ENCODE results near the gene KRT2. TPM values are rescaled to one million over a fixed set of nuclear protein-coding genes. Genes with fewer than 3 reads are reported as not detected.

The KRT2 gene
- total RNA-seq, 1 donor from 2014 or later, result not detected

DNA sequence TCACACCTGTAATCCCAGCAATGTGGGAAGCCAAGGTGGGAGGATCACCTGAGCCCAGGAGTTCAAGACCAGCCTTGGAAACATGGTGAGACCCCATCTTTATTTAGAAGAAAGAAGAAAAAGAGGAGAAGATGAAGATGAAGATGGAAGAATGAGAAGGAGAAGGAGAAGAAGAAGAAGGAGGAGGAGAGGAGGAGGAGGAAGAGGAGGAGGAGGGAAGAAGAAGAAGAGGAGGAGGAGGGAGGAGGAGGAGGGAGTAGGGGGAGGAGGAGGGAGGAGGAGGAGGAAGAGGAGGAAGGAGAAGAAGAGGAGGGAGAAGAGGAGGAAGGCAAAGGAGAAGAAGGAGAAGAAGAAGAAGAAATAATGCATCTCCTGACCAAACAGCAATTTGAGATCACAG, 37.2 kb upstream of the KRT2 start:
- no peak overlapping the region for H3K27ac Mint-ChIP-seq (ENCODE audit: unreplicated experiment)
- no peak for TF ChIP-seq CTCF (conservative IDR thresholded peaks at IDR 0.05)
- H3K4me1 Mint-ChIP-seq, result peaks cover 13% of the 10 kb centered on the region
- DNase-seq (ENCODE audit: low read depth, low spot score), result no peak
- H3K9me3 Mint-ChIP-seq, result no peaks in the 10 kb centered on the region
- H3K4me3 Mint-ChIP-seq, result no peak overlapping the region
- peaks cover 85% of the 10 kb centered on the region for H3K27me3 Mint-ChIP-seq (ENCODE audit: low read depth)
- no peaks in the 10 kb centered on the region for H3K36me3 Mint-ChIP-seq (ENCODE audit: low read depth)

DNA sequence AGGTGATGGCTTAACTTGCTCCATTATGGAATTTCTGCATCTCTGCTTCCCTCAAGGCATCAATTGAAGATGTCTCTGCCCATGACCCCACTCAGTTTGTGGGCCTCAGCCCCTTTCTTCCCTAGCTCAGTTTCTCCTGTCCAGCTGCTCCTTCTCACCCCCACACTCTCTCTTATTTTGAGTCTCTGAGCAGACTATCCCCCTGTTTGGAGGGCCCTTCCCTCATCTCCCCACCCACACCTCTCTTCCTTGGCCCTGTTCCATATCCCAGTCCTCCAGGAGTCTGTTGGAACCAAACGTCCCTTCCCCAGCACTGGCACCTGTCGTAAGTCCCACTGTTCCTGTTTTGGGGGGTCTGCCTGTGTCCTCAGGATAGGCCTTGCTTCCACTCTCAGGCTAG, 36.5 kb upstream of the KRT2 start:
- no peak for TF ChIP-seq CTCF (conservative IDR thresholded peaks at IDR 0.05)
- H3K27me3 Mint-ChIP-seq (ENCODE audit: low read depth), result peaks cover 91% of the 10 kb centered on the region
- DNase-seq (ENCODE audit: low read depth, low spot score), result no peak
- no peaks in the 10 kb centered on the region for H3K9me3 Mint-ChIP-seq
- H3K4me1 Mint-ChIP-seq, result peaks cover 13% of the 10 kb centered on the region
- H3K4me3 Mint-ChIP-seq, result no peak overlapping the region
- no peaks in the 10 kb centered on the region for H3K36me3 Mint-ChIP-seq (ENCODE audit: low read depth)
- no peak overlapping the region for H3K27ac Mint-ChIP-seq (ENCODE audit: unreplicated experiment)

DNA sequence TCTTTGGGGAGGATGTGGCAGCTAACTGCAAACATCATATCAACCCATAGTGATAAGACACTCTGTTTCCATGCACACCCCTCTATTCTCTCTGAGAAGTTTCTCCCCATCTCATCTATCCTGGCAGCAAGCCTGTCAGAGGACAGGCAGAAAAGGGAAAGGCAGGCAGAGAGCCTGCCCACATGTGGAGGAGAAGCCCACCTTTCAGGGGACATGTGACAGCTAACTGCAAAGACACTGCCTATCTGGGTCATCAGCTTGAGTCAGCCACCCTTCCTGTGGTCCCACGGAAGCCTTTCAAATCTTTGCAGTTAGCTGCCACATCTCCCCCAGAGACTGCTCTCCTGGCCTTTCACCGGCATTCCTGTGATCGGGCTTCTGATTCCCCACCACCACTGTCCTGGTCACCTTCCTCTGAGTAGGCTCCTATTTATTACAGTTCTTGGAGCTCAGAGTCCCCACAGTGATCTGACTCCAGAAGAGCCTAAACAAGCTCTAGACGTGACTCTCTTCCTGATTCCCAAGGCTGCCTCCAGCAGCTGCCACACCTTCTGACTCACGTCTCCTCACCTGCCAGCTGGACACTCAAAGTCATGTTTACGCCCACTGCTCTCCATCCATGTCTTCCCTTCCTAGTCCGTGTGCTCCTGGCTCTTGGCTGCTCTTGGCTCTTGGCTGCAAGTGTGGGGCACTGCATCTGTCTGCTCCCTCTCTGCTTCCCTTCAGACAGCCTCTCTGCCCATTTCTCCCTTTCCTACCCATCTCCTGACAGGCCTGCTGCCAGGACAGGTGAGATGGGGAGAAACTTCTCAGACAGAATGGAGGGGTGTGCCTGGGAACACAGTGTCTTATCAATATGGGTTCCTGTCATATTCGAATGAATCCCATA, 35.7 kb upstream of the KRT2 start:
- H3K27ac Mint-ChIP-seq (ENCODE audit: unreplicated experiment), result no peak overlapping the region
- TF ChIP-seq CTCF (conservative IDR thresholded peaks at IDR 0.05), result no peak

DNA sequence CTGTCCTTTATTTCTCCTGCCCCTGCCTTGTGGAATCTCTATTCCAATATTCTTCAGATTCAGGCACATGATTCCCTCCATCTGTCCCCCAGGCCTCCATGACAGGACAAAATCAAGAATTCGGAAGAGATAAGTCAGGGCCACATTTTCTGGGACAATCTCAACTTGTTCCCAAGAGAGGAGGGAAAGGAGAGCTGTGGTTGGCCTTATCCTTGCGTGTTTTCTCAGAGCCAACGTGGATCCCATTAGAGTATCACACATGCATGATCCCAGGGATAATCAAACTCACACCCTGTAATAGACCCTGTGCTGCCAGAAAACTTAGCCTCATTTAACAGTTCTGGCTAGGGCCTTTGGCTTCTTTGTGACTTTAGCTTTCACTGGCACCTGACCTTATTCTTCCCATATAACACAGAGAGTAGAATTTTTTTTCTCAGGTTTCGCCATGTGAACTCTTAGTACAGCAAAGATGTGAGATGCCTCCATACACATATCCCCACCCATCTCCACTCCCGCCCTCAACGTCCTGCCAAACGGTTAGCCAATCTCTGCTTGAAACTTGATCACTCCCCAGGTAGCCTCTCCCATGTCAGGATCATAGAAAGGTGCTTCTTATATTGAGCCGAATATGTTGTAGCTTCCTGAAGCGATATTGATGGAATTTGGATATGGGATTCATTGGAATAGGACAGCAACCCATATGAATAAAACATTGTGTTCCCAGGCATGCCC, 34.9 kb upstream of the KRT2 start:
- Mint-ChIP-seq H3K27ac (ENCODE audit: unreplicated experiment) (no peak overlapping the region), H3K4me1 (peaks cover 13% of the 10 kb centered on the region), H3K27me3 (ENCODE audit: low read depth) (peaks cover 82% of the 10 kb centered on the region), H3K4me3 (no peak overlapping the region), H3K9me3 (no peaks in the 10 kb centered on the region), H3K36me3 (ENCODE audit: low read depth) (no peaks in the 10 kb centered on the region)
- DNase-seq (ENCODE audit: low read depth, low spot score), result no peak
- no peak for TF ChIP-seq CTCF (conservative IDR thresholded peaks at IDR 0.05)

More for the DNA sequence above, 35.7 kb upstream of the KRT2 start:
- Mint-ChIP-seq H3K36me3 (ENCODE audit: low read depth) (no peaks in the 10 kb centered on the region), H3K27me3 (ENCODE audit: low read depth) (peaks cover 87% of the 10 kb centered on the region), H3K9me3 (no peaks in the 10 kb centered on the region), H3K4me1 (peaks cover 13% of the 10 kb centered on the region), H3K4me3 (no peak overlapping the region)
- DNase-seq (ENCODE audit: low read depth, low spot score), result no peak

DNA sequence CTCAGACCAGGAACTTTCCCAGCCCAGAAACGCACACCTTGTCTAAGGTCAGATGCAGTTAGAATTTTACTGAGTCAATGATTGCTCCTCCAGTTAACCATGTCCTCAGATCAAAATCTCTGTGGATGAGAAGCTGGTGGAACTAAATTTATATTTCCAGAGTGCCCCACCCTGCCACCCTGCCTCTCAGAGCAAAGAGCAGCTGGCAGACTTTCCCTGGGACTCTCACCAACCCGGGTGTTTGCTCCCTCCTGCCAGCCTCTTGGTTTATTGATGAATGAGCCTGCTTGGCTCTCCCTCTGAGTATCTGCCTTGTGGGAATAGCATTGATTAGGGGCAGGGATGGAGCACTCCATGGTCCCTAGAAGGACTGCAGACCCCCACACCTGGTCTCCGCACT, 34.1 kb upstream of the KRT2 start:
- no peak for TF ChIP-seq CTCF (conservative IDR thresholded peaks at IDR 0.05)
- H3K27ac Mint-ChIP-seq (ENCODE audit: unreplicated experiment), result no peak overlapping the region
- H3K4me3 Mint-ChIP-seq, result no peak overlapping the region
- no peaks in the 10 kb centered on the region for H3K36me3 Mint-ChIP-seq (ENCODE audit: low read depth)
- peaks cover 79% of the 10 kb centered on the region for H3K27me3 Mint-ChIP-seq (ENCODE audit: low read depth)
- no peak for DNase-seq (ENCODE audit: low read depth, low spot score)
- H3K9me3 Mint-ChIP-seq, result no peaks in the 10 kb centered on the region
- H3K4me1 Mint-ChIP-seq, result peaks cover 5% of the 10 kb centered on the region

Data from neural crest cell (in vitro differentiated cells).